ENCODE data around the gene SCARF2.

SCARF2 gene

DNA sequence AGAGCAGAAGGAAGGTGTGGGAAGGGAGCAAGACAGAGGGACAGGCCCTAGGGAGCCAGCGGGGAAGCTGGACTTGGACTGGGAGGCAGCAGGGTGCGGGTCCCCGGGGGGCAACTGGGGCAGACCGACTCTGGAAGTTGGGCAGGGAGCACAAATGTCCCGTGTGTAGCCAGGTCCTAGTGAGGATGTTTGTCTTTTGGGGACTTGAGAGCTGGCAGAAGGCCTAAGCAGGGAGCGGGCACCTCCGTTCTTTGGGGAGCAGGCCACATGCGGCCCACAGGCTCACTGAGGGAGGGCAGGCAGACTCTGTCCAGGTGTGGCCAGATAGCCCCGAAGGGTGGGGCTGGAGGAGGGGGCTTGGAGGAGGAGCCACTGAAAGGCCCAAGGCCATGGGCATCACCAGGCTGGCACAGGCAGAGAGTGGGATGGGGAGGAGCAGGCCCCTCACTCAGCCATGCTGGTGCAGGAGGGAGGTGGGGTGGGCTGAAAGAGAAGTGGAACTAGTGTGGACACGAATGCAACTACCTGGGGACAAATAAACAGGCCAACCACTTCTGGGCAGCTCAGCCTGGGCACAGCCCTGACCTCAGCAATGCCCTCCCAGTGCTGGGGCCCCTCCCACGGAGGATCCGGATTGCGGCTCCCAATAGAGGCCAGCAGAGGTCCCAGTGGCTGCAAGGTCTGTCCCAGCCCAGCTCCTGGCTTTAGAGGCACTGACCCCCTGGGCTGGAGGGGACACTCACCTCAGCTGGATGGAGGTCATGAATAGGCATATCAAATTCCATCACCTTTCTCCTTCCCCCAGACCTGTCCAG lies 1.3 kb upstream of the SCARF2 start:
- no peak for TF ChIP-seq FOXP2 (optimal IDR thresholded peaks at IDR 0.05; ENCODE audit: borderline replicate concordance, extremely low read depth, extremely low read length, insufficient read depth)
- TF ChIP-seq POLR2AphosphoS5 (IDR thresholded peaks at IDR 0.05; ENCODE audit: low read depth, low read length): no peak
- no peak for TF ChIP-seq TAF1 (IDR thresholded peaks at IDR 0.05; ENCODE audit: borderline replicate concordance, insufficient read depth, low read length)
- TF ChIP-seq REST (IDR thresholded peaks at IDR 0.05; ENCODE audit: insufficient read depth in 1 of 2, low read depth in 2 of 2, low read length in 2 of 2): no peak
- TF ChIP-seq SIN3A (IDR thresholded peaks at IDR 0.05; ENCODE audit: borderline replicate concordance, insufficient read depth, low read length): no peak

DNA sequence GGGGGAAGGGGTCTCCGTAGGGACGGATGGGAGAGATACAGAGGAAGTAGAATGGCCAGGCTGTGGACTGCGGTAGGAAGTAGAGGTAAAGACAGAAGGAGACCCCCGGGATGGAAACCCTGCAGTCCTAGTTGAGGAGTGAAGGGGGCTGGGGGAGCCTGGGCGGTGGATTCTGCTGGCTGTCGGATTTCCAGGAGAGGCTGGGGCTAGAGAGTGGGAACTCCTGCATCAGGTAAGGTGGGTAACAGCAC lies 727 bp upstream of the SCARF2 start:
- no peak for TF ChIP-seq POLR2AphosphoS5 (IDR thresholded peaks at IDR 0.05; ENCODE audit: low read depth, low read length)
- no peak for TF ChIP-seq TAF1 (IDR thresholded peaks at IDR 0.05; ENCODE audit: borderline replicate concordance, insufficient read depth, low read length)
- no peak for TF ChIP-seq FOXP2 (optimal IDR thresholded peaks at IDR 0.05; ENCODE audit: borderline replicate concordance, extremely low read depth, extremely low read length, insufficient read depth)
- no peak for TF ChIP-seq SIN3A (IDR thresholded peaks at IDR 0.05; ENCODE audit: borderline replicate concordance, insufficient read depth, low read length)
- no peak for TF ChIP-seq REST (IDR thresholded peaks at IDR 0.05; ENCODE audit: insufficient read depth in 1 of 2, low read depth in 2 of 2, low read length in 2 of 2)

GRCh38 chr22:20436768-20437612 lies 635 bp downstream of the SCARF2 start:
- TF ChIP-seq TAF1 (IDR thresholded peaks at IDR 0.05; ENCODE audit: borderline replicate concordance, insufficient read depth, low read length): no peak
- TF ChIP-seq FOXP2 (optimal IDR thresholded peaks at IDR 0.05; ENCODE audit: borderline replicate concordance, extremely low read depth, extremely low read length, insufficient read depth): no peak
- TF ChIP-seq SIN3A (IDR thresholded peaks at IDR 0.05; ENCODE audit: borderline replicate concordance, insufficient read depth, low read length): no peak
- TF ChIP-seq REST (IDR thresholded peaks at IDR 0.05; ENCODE audit: insufficient read depth in 1 of 2, low read depth in 2 of 2, low read length in 2 of 2): no peak
- TF ChIP-seq POLR2AphosphoS5 (IDR thresholded peaks at IDR 0.05; ENCODE audit: low read depth, low read length): no peak; the same call in 1 of the 2 replicates

DNA sequence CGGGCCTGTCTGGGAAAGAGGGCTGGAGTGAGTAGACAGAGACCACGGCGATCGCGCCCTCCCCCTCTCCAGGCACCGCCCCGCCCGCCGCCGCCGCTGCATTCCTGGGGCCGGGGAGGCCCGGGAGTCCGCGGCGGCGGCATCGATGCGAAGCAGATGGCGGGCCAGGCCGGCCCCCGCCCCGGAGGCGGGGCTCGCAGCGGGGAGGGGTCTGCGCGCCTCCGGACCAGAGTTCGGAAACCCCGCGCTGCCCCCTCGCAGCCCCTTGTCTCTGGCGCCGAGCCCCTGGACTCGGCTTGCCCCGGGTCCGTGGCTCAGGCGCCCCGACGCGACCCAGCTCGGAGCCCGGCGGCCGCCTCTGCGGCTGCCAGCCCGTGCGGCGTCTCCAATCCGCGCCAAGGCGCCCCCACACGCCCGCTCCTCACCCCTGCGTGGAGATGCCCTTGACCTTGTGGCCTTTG lies 1.3 kb downstream of the SCARF2 start:
- TF ChIP-seq FOXP2 (optimal IDR thresholded peaks at IDR 0.05; ENCODE audit: borderline replicate concordance, extremely low read depth, extremely low read length, insufficient read depth): no peak
- TF ChIP-seq TAF1 (IDR thresholded peaks at IDR 0.05; ENCODE audit: borderline replicate concordance, insufficient read depth, low read length): no peak
- TF ChIP-seq POLR2AphosphoS5 (IDR thresholded peaks at IDR 0.05; ENCODE audit: low read depth, low read length): no peak
- no peak for TF ChIP-seq SIN3A (IDR thresholded peaks at IDR 0.05; ENCODE audit: borderline replicate concordance, insufficient read depth, low read length)
- no peak for TF ChIP-seq REST (IDR thresholded peaks at IDR 0.05; ENCODE audit: insufficient read depth in 1 of 2, low read depth in 2 of 2, low read length in 2 of 2)
